Activated effector memory CD4-positive, alpha-beta T cell treated with Interleukin-2 at 50 U/mL for 16 hours (primary cell): ENCODE data around the gene C1orf74.
A peak's percentile ranks its signal among the peaks of the same experiment; 100 is the strongest.

Experiments
- DNase-seq: peaks from one replicate; pipeline ENCODE4 v3.0.0-alpha.2; 2020

C1orf74 gene

GRCh38 chr1:209784265-209785169, at the start of gene C1orf74:
Gene C1orf74 (minus strand): TSS chr1:209784559. CDS start chr1:209783634, 925 bp downstream.
- peak; percentile 99 for DNase-seq

- no peak for DNase-seq
Measured at GRCh38 chr1:209831615-209832014, 47.3 kb upstream of the C1orf74 start.

- DNase-seq: no peak
Measured at GRCh38 chr1:209830722-209831121, 46.4 kb upstream of the C1orf74 start.

- DNase-seq: no peak
Measured at GRCh38 chr1:209829716-209830115, 45.4 kb upstream of the C1orf74 start.

- peak; percentile 89 for DNase-seq
Measured at GRCh38 chr1:209827384-209828262, 43.3 kb upstream of the C1orf74 start, which contains the start of gene UTP25. Gene UTP25 (plus strand): TSS chr1:209827972. CDS start chr1:209828064, 92 bp downstream.

GRCh38 chr1:209825591-209826434, 41.5 kb upstream of the C1orf74 start:
- DNase-seq: no peak

DNA sequence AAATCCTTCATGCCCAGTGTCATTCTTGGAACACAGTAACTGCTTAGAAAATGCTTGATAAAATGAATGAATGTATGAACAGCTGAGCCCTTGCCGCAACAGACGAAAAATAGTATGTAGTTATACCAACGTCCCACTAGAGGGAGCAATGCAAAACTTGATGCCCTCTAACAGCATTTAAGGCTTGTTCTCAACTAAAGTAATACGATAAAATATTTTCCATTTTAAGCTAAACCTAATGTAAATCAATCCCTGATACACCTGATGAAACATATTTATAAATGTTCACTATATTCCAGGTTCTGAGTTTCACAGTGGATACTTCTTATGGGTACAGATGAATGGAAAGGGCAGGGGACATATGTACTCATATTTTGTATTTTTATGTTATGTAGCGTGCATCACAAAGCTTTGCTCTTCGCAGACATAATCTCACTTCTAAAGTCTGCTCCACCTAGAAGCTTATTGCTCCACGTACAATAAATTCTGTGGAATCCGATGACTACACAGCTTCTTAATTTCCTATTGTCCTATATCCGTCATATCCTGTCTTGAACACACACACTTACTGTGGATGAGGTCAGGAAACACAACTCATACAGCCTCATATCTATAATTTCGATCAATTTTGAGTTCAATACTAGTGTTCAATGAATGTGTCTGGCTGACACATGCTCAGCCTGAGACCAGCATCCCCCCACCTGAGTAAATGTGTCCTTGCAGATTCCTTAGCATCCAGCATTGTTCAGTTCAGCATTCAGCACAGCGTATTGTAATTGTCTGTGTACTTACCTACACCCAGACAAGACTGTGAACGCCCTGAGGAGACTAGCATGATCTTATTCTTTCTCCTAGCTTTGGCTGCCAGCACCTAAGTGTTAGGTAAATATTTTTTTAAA, 39.0 kb upstream of the C1orf74 start:
- DNase-seq: no peak

DNA sequence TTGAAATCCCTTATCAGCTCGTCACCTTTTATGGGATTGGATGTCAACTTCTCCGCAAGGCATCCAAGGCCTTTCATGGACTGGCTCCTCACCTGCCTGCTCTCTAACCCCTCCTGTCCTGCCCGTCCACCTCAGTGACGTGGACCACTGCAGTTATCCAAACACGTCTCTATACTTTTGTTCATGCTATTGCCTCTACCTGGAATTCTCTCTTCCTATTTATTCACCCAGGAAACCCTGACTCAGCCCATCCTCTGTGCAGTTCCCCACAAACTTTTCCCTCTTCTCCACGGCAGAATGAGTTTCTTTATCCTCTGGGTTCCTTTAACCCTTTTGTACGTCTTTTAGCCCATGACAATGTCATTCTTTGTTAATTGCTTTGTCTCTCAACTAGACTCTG, 38.3 kb upstream of the C1orf74 start:
- no peak for DNase-seq

GRCh38 chr1:209820986-209821385, 36.6 kb upstream of the C1orf74 start:
- DNase-seq: no peak

- no peak for DNase-seq
Measured at GRCh38 chr1:209819058-209819457, 34.7 kb upstream of the C1orf74 start.

GRCh38 chr1:209817691-209818090, 33.3 kb upstream of the C1orf74 start:
- no peak for DNase-seq

DNA sequence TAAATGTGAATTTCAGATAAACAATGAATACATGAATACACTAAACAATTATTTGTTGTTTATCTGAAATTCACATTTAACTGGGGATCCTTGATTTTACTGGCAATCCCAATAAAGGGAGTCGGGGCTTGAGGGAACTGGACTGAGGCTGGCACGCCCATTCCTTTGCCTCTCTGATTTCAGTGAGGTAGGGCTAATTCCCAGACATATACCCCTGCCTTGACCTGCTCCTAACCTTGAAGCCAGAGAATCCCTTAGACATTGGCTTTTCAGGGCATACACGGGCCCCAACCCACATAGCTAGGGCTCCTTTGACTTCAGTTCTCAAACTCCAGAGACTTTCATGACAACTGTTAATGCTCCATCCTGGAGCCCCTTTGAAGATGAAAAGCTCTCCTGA, 32.6 kb upstream of the C1orf74 start:
- DNase-seq: no peak

DNA sequence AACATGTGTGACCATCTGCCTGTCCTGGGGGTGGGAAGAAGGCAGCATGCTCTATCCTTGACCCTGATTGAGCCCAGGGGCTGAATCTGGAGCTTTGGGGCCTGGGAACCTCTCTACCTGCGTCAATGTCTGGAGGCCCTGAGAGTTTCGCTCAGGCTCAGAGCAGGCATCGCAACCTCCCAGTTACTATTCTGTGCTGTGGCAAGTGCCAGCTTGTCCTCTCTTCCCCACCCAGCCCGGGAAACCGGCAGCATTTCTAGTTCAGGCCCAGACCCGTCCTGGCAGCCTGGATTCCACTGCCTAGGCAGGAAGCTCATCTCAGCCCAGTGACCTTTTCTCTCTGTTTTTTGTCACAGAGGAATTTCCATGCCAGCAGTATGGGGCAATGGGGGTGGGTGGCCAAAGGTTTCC, 31.6 kb upstream of the C1orf74 start:
- DNase-seq: no peak

- DNase-seq: no peak
Measured at GRCh38 chr1:209815490-209815889, 31.1 kb upstream of the C1orf74 start.

DNA sequence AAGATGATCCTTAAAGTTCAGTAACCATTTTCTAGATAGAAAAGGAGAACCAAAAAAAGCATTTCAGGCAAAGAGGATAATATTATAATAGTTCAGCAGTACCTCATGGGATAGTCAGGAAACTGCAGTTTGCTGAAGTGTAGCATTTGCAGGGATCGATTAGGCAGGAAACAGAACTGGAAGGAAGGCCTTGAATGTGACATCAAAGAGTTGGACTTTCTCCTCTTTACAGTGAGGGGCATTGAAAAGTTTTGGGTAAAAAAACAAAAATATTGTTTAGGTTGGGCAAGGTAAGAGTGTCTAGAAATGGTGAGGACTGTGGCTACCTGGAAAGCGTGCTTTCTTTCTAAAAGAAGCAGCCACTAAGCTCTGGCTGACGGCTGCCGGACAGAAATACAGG, 29.5 kb upstream of the C1orf74 start:
- no peak for DNase-seq

DNA sequence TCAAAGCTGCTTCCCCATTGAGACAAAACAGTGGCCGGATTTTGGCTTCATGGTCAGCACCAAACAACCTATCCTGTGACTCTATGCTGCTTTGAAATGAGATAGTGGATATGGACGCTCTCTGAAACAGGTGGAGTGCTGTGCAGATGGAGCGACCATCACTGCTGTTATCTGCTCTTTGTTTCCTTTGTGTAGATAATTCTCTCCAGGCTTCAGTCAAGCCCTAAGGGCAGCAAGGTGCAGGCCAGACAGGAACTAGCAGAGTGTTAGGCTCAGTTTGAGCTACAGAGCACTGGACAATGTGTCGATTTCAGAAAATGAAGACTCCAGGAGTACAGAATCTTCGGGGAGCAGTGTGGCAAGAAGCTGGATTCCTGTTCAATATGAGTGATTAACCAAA, 26.4 kb upstream of the C1orf74 start:
- DNase-seq: no peak

DNA sequence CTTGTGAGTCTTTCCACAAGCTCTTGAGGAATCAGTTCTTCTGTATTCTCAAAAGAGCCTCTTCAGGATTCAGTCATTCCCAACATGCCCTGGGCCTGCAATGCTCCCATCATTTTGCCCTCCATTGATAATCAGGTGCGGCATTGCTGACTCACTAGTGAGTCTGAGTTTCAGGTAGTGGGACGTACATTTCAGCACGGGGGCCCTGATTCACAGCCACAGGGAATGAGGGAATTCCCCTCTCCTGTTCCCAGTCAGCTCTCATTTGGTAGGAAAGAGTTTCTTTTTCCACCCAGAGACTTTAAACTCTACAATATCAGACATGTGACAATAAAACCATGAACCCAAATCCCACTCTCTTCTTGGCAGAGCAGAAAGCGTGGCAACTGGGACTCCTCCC, 25.3 kb upstream of the C1orf74 start:
- no peak for DNase-seq

DNA sequence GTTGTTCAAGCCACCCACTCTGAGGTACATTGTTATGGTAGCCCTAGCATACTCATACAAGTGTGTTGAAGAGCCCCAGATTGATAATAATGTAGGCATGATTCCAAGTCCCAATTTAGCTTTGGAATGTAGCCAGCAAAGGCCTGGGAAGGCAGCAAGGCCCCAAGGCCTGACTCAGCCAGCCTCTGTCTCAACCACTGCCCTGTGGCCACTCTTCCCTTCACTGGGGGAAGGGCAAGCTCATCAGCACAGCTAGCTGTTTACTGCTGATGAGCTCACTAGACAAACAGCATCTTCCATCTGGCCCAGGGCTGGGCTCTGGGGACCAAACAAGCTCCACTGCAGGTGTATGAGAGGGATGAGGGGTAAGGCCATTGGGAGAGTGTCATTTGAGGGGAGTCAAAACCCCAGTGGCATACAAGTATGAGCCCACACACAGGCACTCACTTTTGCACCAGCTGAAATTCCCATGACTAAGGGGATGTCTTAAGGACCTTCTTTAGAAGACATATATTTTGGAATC, 23.8 kb upstream of the C1orf74 start:
- no peak for DNase-seq

DNA sequence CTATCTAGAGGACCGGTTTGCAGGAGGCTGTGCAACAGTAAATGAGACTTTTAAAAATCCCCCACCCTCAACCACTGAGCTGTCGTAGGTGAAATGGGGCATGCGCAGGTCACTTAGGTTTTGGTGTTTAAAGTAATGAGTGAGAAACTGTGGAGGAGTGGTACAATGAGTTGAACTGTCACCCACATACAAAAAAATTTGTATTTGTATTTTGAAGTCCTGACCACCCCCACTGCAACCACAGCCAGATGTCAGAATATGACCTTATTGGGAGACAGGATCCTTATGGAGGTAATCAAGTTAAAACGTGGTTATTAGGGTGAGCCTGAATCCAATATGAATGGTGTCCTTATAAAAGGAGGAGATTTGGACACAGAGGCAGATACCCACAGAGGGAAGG, 23.1 kb upstream of the C1orf74 start:
- no peak for DNase-seq

- DNase-seq: peak; percentile 38
Measured at GRCh38 chr1:209805875-209806760, 21.8 kb upstream of the C1orf74 start, which contains the start of gene IRF6. Gene IRF6 (minus strand): TSS chr1:209806142. CDS start chr1:209801413, 4,729 bp downstream.
